Testis (tissue), 3 donors: ENCODE data around the gene SH2D4B. TPM values are rescaled to one million over a fixed set of nuclear protein-coding genes. Genes with fewer than 3 reads are reported as not detected.

ENCODE experiments used
- DNase-seq: peaks from one replicate; pipeline ENCODE4 v3.0.0-alpha.2; 2019
- H3K27ac ChIP-seq, 2 donors: fragments of 200-600 bp; sonication (generic); one replicate each; pipeline ENCODE4 v1.5.1; 2019
- H3K27me3 ChIP-seq: fragments of 200-600 bp; sonication (generic); one replicate; pipeline ENCODE4 v1.5.1; 2019
- H3K36me3 ChIP-seq: fragments of 200-600 bp; sonication (generic); one replicate; pipeline ENCODE4 v1.5.1; 2017; ENCODE audit warnings: low read depth; ENCODE audit errors: missing control alignments
- H3K4me1 ChIP-seq: fragments of 200-600 bp; sonication (generic); one replicate; pipeline ENCODE4 v1.5.1; 2019
- H3K4me3 ChIP-seq, 2 donors: fragments of 200-600 bp; sonication (generic); one replicate each; pipeline ENCODE4 v1.5.1; 2017 to 2019
- H3K9me3 ChIP-seq: fragments of 200-600 bp; sonication (generic); one replicate; pipeline ENCODE4 v1.5.1; 2017
- CTCF ChIP-seq, 3 experiments: fragments of 450-650 bp in 2 of 3; fragments of 200-600 bp in 1 of 3; sonication (generic) in 1 of 3; IDR thresholded peaks; one replicate each; pipeline ENCODE4 v1.5.1; 2016 to 2019; ENCODE audit warnings: antibody characterized with exemption in 3 of 3, mild to moderate bottlenecking in 2 of 3, moderate library complexity in 1 of 3
- POLR2A ChIP-seq: fragments of 450-650 bp; IDR thresholded peaks from one replicate; pipeline ENCODE4 v1.6.1; 2017; ENCODE audit warnings: antibody characterized with exemption, mild to moderate bottlenecking, moderate library complexity
- WGBS, 2 donors: methylation state at CpG; one replicate each; pipeline ENCODE4 v1.1.5; 2018; 5-methylcytosine and 5-hydroxymethylcytosine counted together
- intact Hi-C: fragments of 100-400 bp; cut with DNase I; formaldehyde crosslinking; loops from one replicate; pipeline ENCODE4 v1.15.1; 2023; ENCODE audit warnings: low total_unique reads
- polyA plus RNA-seq: library from polyadenylated mRNA; stranded (reverse); fragments of 350-450 nt; fragmentation: Illumina TruSeq; extraction: RNeasy Lipid Tissue Mini Kit (QIAGEN cat#74804); gene quantifications from one replicate; pipeline ENCODE4 v1.2.3, GENCODE V29; 2014; ENCODE audit warnings: low read depth, low replicate concordance; ENCODE audit not compliant: insufficient read depth
- total RNA-seq, 2 donors: library from RNA; depleted of rRNA; stranded (reverse); fragments of >200 nt; gene quantifications; one replicate each; pipeline ENCODE4 v1.2.3, GENCODE V29; 2016

The SH2D4B gene
- total and polyA plus RNA-seq, 3 donors from 2014 or later = 0.22 to 1.1 (median 0.55) TPM

- no peak for DNase-seq
- no peaks in the 10 kb centered on the region for H3K9me3 ChIP-seq
- TF ChIP-seq POLR2A = no peak
- TF ChIP-seq CTCF (IDR thresholded peaks at IDR 0.05) = no peak
- H3K4me3 ChIP-seq = no peak overlapping the region
- intact Hi-C loops = no loop called here
- 85 to 87% methylated on average over 6 of the region's 6 CpGs for WGBS, 2 donors
- no peak overlapping the region for H3K27ac ChIP-seq
- H3K4me1 ChIP-seq = no peaks in the 10 kb centered on the region
- H3K36me3 ChIP-seq = no peaks in the 10 kb centered on the region
- H3K27me3 ChIP-seq = no peaks in the 10 kb centered on the region
Measured at GRCh38 chr10:80611481-80612185, 73.9 kb downstream of the SH2D4B start.

GRCh38 chr10:80612261-80612660, 74.6 kb downstream of the SH2D4B start:
- TF ChIP-seq POLR2A (no peak), CTCF (IDR thresholded peaks at IDR 0.05) (no peak)
- 67 to 86% methylated on average over 1 to 3 of the region's 3 CpGs for WGBS, 2 donors
- H3K4me1 ChIP-seq = no peaks in the 10 kb centered on the region

GRCh38 chr10:80613466-80614170, 75.9 kb downstream of the SH2D4B start:
- H3K4me3 ChIP-seq = no peak overlapping the region
- H3K9me3 ChIP-seq = no peaks in the 10 kb centered on the region
- no peaks in the 10 kb centered on the region for H3K27me3 ChIP-seq
- TF ChIP-seq POLR2A (no peak), CTCF (IDR thresholded peaks at IDR 0.05) (no peak)
- no peaks in the 10 kb centered on the region for H3K36me3 ChIP-seq
- DNase-seq = no peak
- intact Hi-C loops = no loop called here
- H3K4me1 ChIP-seq = no peaks in the 10 kb centered on the region
- WGBS, 2 donors = 66 to 74% methylated on average over 6 to 8 of the region's 8 CpGs
- H3K27ac ChIP-seq = no peak overlapping the region

More at GRCh38 chr10:80612261-80612660, 74.6 kb downstream of the SH2D4B start:
- Histone ChIP-seq H3K36me3 (no peaks in the 10 kb centered on the region), H3K27me3 (no peaks in the 10 kb centered on the region), H3K4me3 (no peak overlapping the region), H3K9me3 (no peaks in the 10 kb centered on the region), H3K27ac (no peak overlapping the region)
- no peak for DNase-seq
- intact Hi-C loops = no loop called here

- 92 to 96% methylated on average over 5 of the region's 5 CpGs for WGBS, 2 donors
- no peak for TF ChIP-seq POLR2A
- DNase-seq = no peak
- H3K4me1 ChIP-seq = no peaks in the 10 kb centered on the region
- intact Hi-C loops = no loop called here
- H3K4me3 ChIP-seq = no peak overlapping the region
- H3K36me3 ChIP-seq = no peaks in the 10 kb centered on the region
- H3K9me3 ChIP-seq = no peaks in the 10 kb centered on the region
- H3K27ac ChIP-seq = no peak overlapping the region
- no peaks in the 10 kb centered on the region for H3K27me3 ChIP-seq
Measured at GRCh38 chr10:80614576-80615416, 77.1 kb downstream of the SH2D4B start.

GRCh38 chr10:80617807-80618206, 80.1 kb downstream of the SH2D4B start:
- WGBS, 2 donors = 87 to 88% methylated on average over 3 of the region's 3 CpGs
- TF ChIP-seq CTCF (IDR thresholded peaks at IDR 0.05) (no peak), POLR2A (no peak)
- Histone ChIP-seq H3K4me3 (no peak overlapping the region), H3K36me3 (no peaks in the 10 kb centered on the region), H3K27me3 (no peaks in the 10 kb centered on the region), H3K4me1 (no peaks in the 10 kb centered on the region), H3K9me3 (no peaks in the 10 kb centered on the region), H3K27ac (no peak overlapping the region)
- intact Hi-C loops = no loop called here
- no peak for DNase-seq
